Transverse colon (tissue), 4 donors: Measurements from ENCODE around the gene GPATCH3. TPM values are rescaled to one million over a fixed set of nuclear protein-coding genes. Genes with fewer than 3 reads are reported as not detected.
A peak's percentile ranks its signal among the peaks of the same experiment; 100 is the strongest.

Source experiments
- DNase-seq: peaks from one replicate; pipeline ENCODE4 v3.0.0-alpha.2; 2019
- H3K27ac ChIP-seq, 4 donors: fragments of 200-600 bp; sonication (generic); 2 replicates each; pipeline ENCODE4 v1.5.1; 2016 to 2018; ENCODE audit warnings: inconsistent platforms in 4 of 4
- H3K27me3 ChIP-seq: fragments of 200-600 bp; sonication (generic); 2 replicates; pipeline ENCODE4 v1.5.1; 2017; ENCODE audit warnings: inconsistent platforms
- H3K36me3 ChIP-seq, 4 donors: fragments of 200-600 bp; sonication (generic); 2 replicates each; pipeline ENCODE4 v1.5.1; 2017 to 2019; ENCODE audit warnings: inconsistent platforms in 4 of 4
- H3K4me1 ChIP-seq, 4 donors: fragments of 200-600 bp; sonication (generic); 2 replicates each; pipeline ENCODE4 v1.5.1; 2017 to 2020; ENCODE audit warnings: inconsistent platforms in 4 of 4
- H3K4me3 ChIP-seq, 4 donors: fragments of 200-600 bp; sonication (generic); 1 replicate in 1 of 4; 2 replicates in 3 of 4; pipeline versions ENCODE4 v1.5.1 to v1.6.1; 2017 to 2019; ENCODE audit warnings: inconsistent platforms in 4 of 4
- H3K9me3 ChIP-seq, 2 donors: fragments of 200-600 bp; sonication (generic); 2 replicates each; pipeline ENCODE4 v1.5.1; 2017 to 2019; ENCODE audit warnings: inconsistent platforms in 2 of 2
- CTCF ChIP-seq, 5 experiments: fragments of 200-600 bp in 3 of 5; fragments of 450-650 bp in 2 of 5; sonication (generic) in 3 of 5; IDR thresholded peaks; 1 replicate in 2 of 5; 2 replicates in 3 of 5; pipeline ENCODE4 v1.5.1; 2016 to 2017; ENCODE audit warnings: antibody characterized with exemption in 5 of 5, inconsistent platforms in 3 of 5, mild to moderate bottlenecking in 2 of 5, moderate library complexity in 1 of 5
- EP300 ChIP-seq: sonication (generic); formaldehyde crosslinking; IDR thresholded peaks from one replicate; pipeline ENCODE4 v1.6.1; 2017; ENCODE audit warnings: antibody characterized with exemption, low read depth
- POLR2A ChIP-seq: fragments of 450-650 bp; IDR thresholded peaks from one replicate; pipeline ENCODE4 v1.6.1; 2016; ENCODE audit warnings: antibody characterized with exemption, mild to moderate bottlenecking, moderate library complexity
- POLR2AphosphoS5 ChIP-seq, 3 donors: sonication (generic); formaldehyde crosslinking; IDR thresholded peaks; one replicate each; pipeline ENCODE4 v1.6.1; 2016; ENCODE audit warnings: antibody characterized with exemption in 3 of 3
- WGBS, 2 donors: methylation state at CpG; one replicate each; pipeline ENCODE4 v1.1.5; 2018; ENCODE audit warnings: low coverage in 1 of 2; 5-methylcytosine and 5-hydroxymethylcytosine counted together
- in situ Hi-C, 4 donors: fragments of 200-750 bp; cut with MboI; loops; one replicate each; pipeline versions ENCODE4 v1.15.0 to v1.15.1; 2017; ENCODE audit warnings: low sequenced_read_pairs in 3 of 4, low pct_ligation_motif_present in 1 of 4, low pct_unique_long_range_greater_than_20kb in 1 of 4
- intact Hi-C: fragments of 100-400 bp; cut with DNase I; formaldehyde crosslinking; loops from one replicate; pipeline ENCODE4 v1.15.1; 2023; ENCODE audit warnings: low total_unique reads
- total RNA-seq, 4 donors: library from RNA; depleted of rRNA; stranded (reverse); fragments of >200 nt; gene quantifications; one replicate each; pipeline ENCODE4 v1.1.0, GENCODE V29; 2016

GPATCH3 gene
- total RNA-seq, 4 donors from 2014 or later: 3.2 to 35.9 (median 10.7) TPM

GRCh38 chr1:26921540-26922430 is 21.5 kb upstream of the GPATCH3 start, which contains the start of gene NUDC:
Gene NUDC (plus strand): TSS chr1:26921743. CDS start chr1:26921849, 106 bp downstream.
- Histone ChIP-seq H3K9me3 (no peaks in the 10 kb centered on the region), H3K27ac (peak within 1 kb of the TSS; percentile 85 to 94 (median 92)), H3K27me3 (no peaks in the 10 kb centered on the region), H3K4me3 (peak within 1 kb of the TSS; percentile 74 to 98 (median 78)), H3K4me1 (peaks cover 8 to 23% (median 20%) of the 10 kb centered on the region in 4 donors), H3K36me3 (peaks cover 0 to 19% (median 8%) of the 10 kb centered on the region in 4 donors)
- in situ Hi-C loops (no loop called here), intact Hi-C loops (no loop called here)
- WGBS, 2 donors: 1% methylated on average over 69 of the region's 83 CpGs; no CpG with 5 or more reads in 1 of the 2 donors
- TF ChIP-seq POLR2AphosphoS5 (IDR thresholded peaks at IDR 0.05) (peak; percentile 94 to 98 (median 97)), EP300 (no peak), CTCF (IDR thresholded peaks at IDR 0.05) (peak in 1 of 5 experiments; percentile 35), POLR2A (peak; percentile 86)
- DNase-seq: peak; percentile 97

- in situ Hi-C loops (no loop called here), intact Hi-C loops (no loop called here)
- Histone ChIP-seq H3K27me3 (no peaks in the 10 kb centered on the region), H3K9me3 (no peaks in the 10 kb centered on the region), H3K36me3 (peaks cover 0 to 13% (median 8%) of the 10 kb centered on the region in 4 donors), H3K4me1 (peaks cover 8 to 23% (median 20%) of the 10 kb centered on the region in 4 donors), H3K27ac (peak overlapping the region; percentile 85 to 94 (median 92)), H3K4me3 (peak overlapping the region in 3 of 4 donors; percentile 74 to 98 (median 77))
- 0 to 18% methylated on average over 1 to 7 of the region's 7 CpGs for WGBS, 2 donors
- TF ChIP-seq EP300 (no peak), CTCF (IDR thresholded peaks at IDR 0.05) (no peak)
- no peak for DNase-seq
These were observed 20.9 kb upstream of the GPATCH3 start for GRCh38 chr1:26921126-26921539.

GRCh38 chr1:26915204-26915842 is 15.1 kb upstream of the GPATCH3 start:
- TF ChIP-seq EP300 (no peak), POLR2AphosphoS5 (IDR thresholded peaks at IDR 0.05) (no peak), POLR2A (no peak), CTCF (IDR thresholded peaks at IDR 0.05) (no peak)
- Histone ChIP-seq H3K36me3 (no peaks in the 10 kb centered on the region), H3K4me3 (no peak overlapping the region), H3K9me3 (no peaks in the 10 kb centered on the region), H3K27ac (peak overlapping the region; percentile 78 to 90 (median 82)), H3K4me1 (peaks cover 0 to 27% (median 24%) of the 10 kb centered on the region in 4 donors), H3K27me3 (no peaks in the 10 kb centered on the region)
- intact Hi-C loops: no loop called here
- whole genome bisulfite sequencing, 2 donors: 40 to 47% methylated on average over 1 to 5 of the region's 5 CpGs
- no peak for DNase-seq
- in situ Hi-C loops: no loop called here
